ENCODE data around the gene JMJD1C.
A peak's percentile ranks its signal among the peaks of the same experiment; 100 is the strongest.
"Not testable (repeated sequence)": the region's sequence is repeated elsewhere in the genome, so short reads cannot be mapped to it uniquely, and the experiment has no call there.

The JMJD1C gene

GRCh38 chr10:63396133-63396761 is 69.5 kb downstream of the JMJD1C start:
- DNase-seq = no peak

- no peak for DNase-seq
Observed at GRCh38 chr10:63393050-63393449, 72.7 kb downstream of the JMJD1C start.

- DNase-seq = no peak
Observed at GRCh38 chr10:63392224-63392623, 73.6 kb downstream of the JMJD1C start.

GRCh38 chr10:63391812-63392211 is 74.0 kb downstream of the JMJD1C start:
- DNase-seq = no peak

GRCh38 chr10:63390521-63390920 is 75.3 kb downstream of the JMJD1C start:
- no peak for DNase-seq

GRCh38 chr10:63388421-63389031 is 77.3 kb downstream of the JMJD1C start:
- DNase-seq = no peak

GRCh38 chr10:63385254-63385653 is 80.5 kb downstream of the JMJD1C start:
- no peak for DNase-seq

GRCh38 chr10:63384675-63385074 is 81.1 kb downstream of the JMJD1C start:
- no peak for DNase-seq

- DNase-seq = no peak
Observed at GRCh38 chr10:63384001-63384400, 81.8 kb downstream of the JMJD1C start.

- DNase-seq = peak in 1 of 2 experiments; percentile 0
Observed at GRCh38 chr10:63383141-63383540, 82.6 kb downstream of the JMJD1C start.

- no peak for DNase-seq
Observed at GRCh38 chr10:63382066-63382465, 83.7 kb downstream of the JMJD1C start.

- not testable (repeated sequence) for DNase-seq
Observed at GRCh38 chr10:63377305-63377661, 88.5 kb downstream of the JMJD1C start.

- no peak for DNase-seq
Observed at GRCh38 chr10:63376560-63377304, 89.0 kb downstream of the JMJD1C start.

- DNase-seq = no peak
Observed at GRCh38 chr10:63375859-63376258, 89.9 kb downstream of the JMJD1C start.

- no peak for DNase-seq
Observed at GRCh38 chr10:63375458-63375857, 90.3 kb downstream of the JMJD1C start.

- no peak for DNase-seq
Observed at GRCh38 chr10:63374991-63375390, 90.8 kb downstream of the JMJD1C start.

GRCh38 chr10:63373176-63373575 is 92.6 kb downstream of the JMJD1C start:
- DNase-seq = no peak

- DNase-seq = no peak
Observed at GRCh38 chr10:63369711-63370110, 96.1 kb downstream of the JMJD1C start.

GRCh38 chr10:63368365-63368764 is 97.4 kb downstream of the JMJD1C start:
- no peak for DNase-seq

- no peak for DNase-seq
Observed at GRCh38 chr10:63366933-63367332, 98.8 kb downstream of the JMJD1C start.

GRCh38 chr10:63365976-63366765 is 99.6 kb downstream of the JMJD1C start:
- DNase-seq = no peak

GRCh38 chr10:63364918-63365317 is 100.9 kb downstream of the JMJD1C start:
- no peak for DNase-seq

- DNase-seq = no peak
Observed at GRCh38 chr10:63363951-63364350, 101.8 kb downstream of the JMJD1C start.
